ENCODE data around the gene FER. TPM values are rescaled to one million over a fixed set of nuclear protein-coding genes. Genes with fewer than 3 reads are reported as not detected.

The FER gene
- total and polyA plus RNA-seq, 10 of the 15 experiments (the other 5 are each of a cell fraction or from before 2014, with no cell fraction given): 4.4 to 19.1 (median 9.6) TPM

- no peak for TF ChIP-seq PBX3 (IDR thresholded peaks at IDR 0.05; ENCODE audit: insufficient replicate concordance, low read depth, low read length)
- TF ChIP-seq NBN (IDR thresholded peaks at IDR 0.05): no peak
- peak; percentile 41 to 86; a peak in 3 of 4 replicates for TF ChIP-seq EP300 (IDR thresholded peaks at IDR 0.05; ENCODE audit: borderline replicate concordance in 1 of 2, control insufficient read depth in 1 of 2, low read depth in 2 of 2, low read length in 2 of 2)
- no peak for TF ChIP-seq GATAD2B (conservative IDR thresholded peaks at IDR 0.05; ENCODE audit: low read depth)
- TF ChIP-seq CREB1 (IDR thresholded peaks at IDR 0.05; ENCODE audit: low read depth): no peak
- no peak for TF ChIP-seq TAF1 (IDR thresholded peaks at IDR 0.05; ENCODE audit: borderline replicate concordance, low read depth, low read length)
- TF ChIP-seq SPI1 (IDR thresholded peaks at IDR 0.05; ENCODE audit: borderline replicate concordance, insufficient read depth, low read depth, low read length): peak; percentile 95
- TF ChIP-seq MEF2A (IDR thresholded peaks at IDR 0.05; ENCODE audit: insufficient read depth, low read depth, low read length): no peak
- no peak for TF ChIP-seq NR2C1 (IDR thresholded peaks at IDR 0.05)
- no peak for TF ChIP-seq SUZ12 (IDR thresholded peaks at IDR 0.05; ENCODE audit: unreplicated experiment)
- no peak for TF ChIP-seq EGR1 (IDR thresholded peaks at IDR 0.05; ENCODE audit: borderline replicate concordance in 1 of 2, low read depth in 2 of 2, low read length in 2 of 2)
- no peak for TF ChIP-seq CBX5 (IDR thresholded peaks at IDR 0.05; ENCODE audit: low read depth)
Measured at GRCh38 chr5:109053995-109054417, 306.3 kb downstream of the FER start (continued).
